Activated CD8-positive, alpha-beta T cell treated with anti-CD3 and anti-CD28 coated beads, Interleukin-2, amount 10 ng/mL, durations not matched to agents 7 days and 5 days (primary cell): Measurements from ENCODE around the gene ACAP3. TPM values are rescaled to one million over a fixed set of nuclear protein-coding genes. Genes with fewer than 3 reads are reported as not detected.

ENCODE experiments used
- ATAC-seq: fragments of 150-1000 bp; cut with Tn5 transposase; one replicate; pipeline ENCODE4 v1.10.0; 2021; ENCODE audit warnings: moderate library complexity
- CTCF ChIA-PET: fragments of 350-600 bp; sonication (Branson Sonifier 250); formaldehyde crosslinking; loops from one replicate; lab custom pipeline; 2021; ENCODE audit warnings: antibody characterized with exemption; lab: Charles Lee
- POLR2A ChIA-PET: fragments of 350-600 bp; sonication (Branson Sonifier 250); formaldehyde crosslinking; loops from one replicate; lab custom pipeline; 2021; ENCODE audit warnings: antibody characterized with exemption; lab: Charles Lee
- DNase-seq: peaks from one replicate; pipeline ENCODE4 v3.0.0-alpha.2; 2020
- H3K27ac Mint-ChIP-seq: one replicate; pipeline ENCODE4 v1.8.0; 2021; ENCODE audit warnings: mild to moderate bottlenecking, mixed read lengths
- H3K27me3 Mint-ChIP-seq: one replicate; pipeline ENCODE4 v1.8.0; 2021; ENCODE audit warnings: low read depth, mixed read lengths
- H3K36me3 Mint-ChIP-seq: one replicate; pipeline ENCODE4 v1.8.0; 2021; ENCODE audit warnings: low read depth, mixed read lengths
- H3K4me1 Mint-ChIP-seq: one replicate; pipeline ENCODE4 v1.8.0; 2021; ENCODE audit warnings: low read depth, mixed read lengths
- H3K4me3 Mint-ChIP-seq: one replicate; pipeline ENCODE4 v1.8.0; 2021; ENCODE audit warnings: mild to moderate bottlenecking, mixed read lengths
- H3K9me3 Mint-ChIP-seq: one replicate; pipeline ENCODE4 v1.8.0; 2022; ENCODE audit warnings: mixed read lengths; ENCODE audit not compliant: insufficient read depth
- total RNA-seq, 2 experiments: library from RNA; stranded (reverse); gene quantifications; one replicate each; pipeline ENCODE4 v1.2.3, GENCODE V29; 2021

The ACAP3 gene
- total RNA-seq, 2 experiments from 2014 or later: 65.2 to 87.3 TPM

DNA sequence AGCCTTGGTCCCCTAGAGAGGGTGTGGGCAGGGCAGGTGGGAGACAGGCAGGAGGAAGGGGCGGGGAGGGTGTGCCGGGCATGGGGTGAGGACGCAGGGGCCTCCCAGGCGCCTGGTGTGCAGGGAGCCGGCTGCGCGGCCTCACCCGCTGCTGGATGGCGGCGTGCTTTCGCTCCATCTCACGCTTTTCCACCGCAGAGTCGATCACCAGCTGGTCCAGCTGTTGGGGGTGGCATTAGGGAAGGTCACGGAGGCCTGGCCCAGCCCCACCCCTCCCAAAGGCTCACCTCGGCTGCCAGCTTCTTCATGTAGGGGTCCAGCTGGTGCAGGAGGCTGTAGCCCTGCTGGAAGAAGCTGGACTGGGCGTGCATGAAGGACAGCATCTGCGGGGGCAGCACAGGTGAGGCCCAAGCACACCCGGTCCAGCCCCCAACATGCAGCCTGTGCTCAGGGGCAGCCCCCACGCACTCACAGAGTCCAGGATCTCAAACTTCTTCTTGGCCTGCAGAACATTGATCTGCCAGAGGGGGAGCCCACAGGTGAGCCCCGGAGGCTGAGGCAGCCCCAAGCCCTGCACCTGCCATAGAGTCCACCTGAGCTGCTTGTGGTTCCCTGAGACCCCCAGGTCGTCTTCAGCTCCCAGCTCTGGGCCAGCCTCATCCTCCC is 7.9 kb downstream of the ACAP3 start:
- peak; percentile 71 for ATAC-seq
- H3K9me3 Mint-ChIP-seq: no peaks in the 10 kb centered on the region
- ChIA-PET POLR2A (no interaction called here), CTCF (no interaction called here)
- no peaks in the 10 kb centered on the region for H3K27me3 Mint-ChIP-seq
- H3K27ac Mint-ChIP-seq: no peak overlapping the region
- peak; percentile 56 for DNase-seq
- H3K36me3 Mint-ChIP-seq: no peaks in the 10 kb centered on the region
- H3K4me3 Mint-ChIP-seq: no peak overlapping the region
- peaks cover 4% of the 10 kb centered on the region for H3K4me1 Mint-ChIP-seq

DNA sequence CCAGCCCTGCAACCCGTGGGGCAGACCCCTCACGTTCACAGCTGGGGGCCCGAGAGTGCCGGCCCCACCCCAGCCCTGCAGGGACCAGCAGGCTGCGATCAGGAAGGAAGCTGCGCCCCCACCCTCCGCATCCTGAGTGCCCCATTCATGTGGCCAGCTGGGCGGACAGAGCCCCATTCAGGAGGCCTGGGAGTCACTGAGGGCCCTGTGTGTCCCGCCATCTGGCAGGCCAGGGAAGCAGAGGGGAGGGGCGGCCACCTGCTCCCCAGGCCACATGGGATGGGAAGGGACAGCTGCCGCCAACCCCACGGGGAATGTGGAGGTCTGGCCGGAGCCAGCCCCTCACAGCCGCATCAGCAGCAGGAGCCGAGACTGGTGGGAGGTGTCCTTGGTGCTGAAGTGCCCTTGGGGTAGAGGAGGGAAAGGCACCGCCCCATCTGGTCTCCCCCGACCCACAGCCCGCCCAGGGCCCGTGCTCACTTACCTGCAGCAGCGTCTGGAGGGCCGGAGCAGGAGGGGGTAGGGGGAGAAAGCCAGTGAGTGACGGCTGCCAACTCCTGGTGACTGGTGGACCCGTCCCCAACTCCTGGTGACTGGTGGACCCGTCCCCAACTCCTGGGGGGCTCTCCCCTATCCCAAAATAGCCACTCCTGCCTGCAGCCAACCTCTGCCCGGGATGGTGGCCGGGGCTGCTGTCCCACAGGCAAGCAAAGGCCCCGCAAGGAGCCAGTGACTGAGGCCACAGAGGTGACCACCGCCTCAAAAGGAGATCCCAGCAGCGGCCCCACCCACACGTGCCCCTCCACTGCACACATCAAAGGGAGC is 8.7 kb downstream of the ACAP3 start:
- H3K36me3 Mint-ChIP-seq: peaks cover 1% of the 10 kb centered on the region
- no peaks in the 10 kb centered on the region for H3K4me1 Mint-ChIP-seq
- H3K9me3 Mint-ChIP-seq: no peaks in the 10 kb centered on the region
- ChIA-PET CTCF (no interaction called here), POLR2A (no interaction called here)
- no peaks in the 10 kb centered on the region for H3K27me3 Mint-ChIP-seq
- no peak overlapping the region for H3K27ac Mint-ChIP-seq
- ATAC-seq: no peak
- DNase-seq: peak; percentile 43
- no peak overlapping the region for H3K4me3 Mint-ChIP-seq

DNA sequence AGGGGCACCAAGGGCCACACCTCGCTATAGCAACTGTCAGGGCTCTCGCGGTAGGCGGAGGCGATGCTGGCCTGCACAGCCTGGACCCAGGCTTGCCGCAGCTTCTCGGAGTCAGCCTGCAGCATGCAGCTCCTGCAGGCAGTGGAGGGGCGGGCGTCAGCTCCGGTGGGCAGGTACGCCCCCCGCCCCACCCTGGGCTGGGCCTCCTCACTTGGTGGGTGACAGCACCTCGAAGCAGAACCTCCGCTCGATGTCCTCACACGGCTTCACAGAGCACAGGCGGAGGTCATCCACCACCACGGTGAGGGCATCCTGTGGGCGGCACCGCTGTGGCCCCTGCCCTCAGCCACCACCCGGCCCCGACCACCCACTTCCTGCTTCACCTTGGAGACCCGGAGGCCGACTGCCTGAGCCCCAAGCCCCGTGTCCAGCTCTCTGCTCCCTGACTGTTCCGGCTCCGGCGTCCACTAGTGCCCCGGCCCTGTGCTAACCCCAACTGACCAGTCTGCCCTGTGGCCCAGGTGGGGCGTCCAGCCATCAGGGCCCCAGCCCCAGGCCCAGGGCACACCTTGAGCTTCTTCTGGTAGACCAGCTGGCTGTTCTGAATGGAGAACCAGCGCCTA is 9.8 kb downstream of the ACAP3 start:
- H3K27me3 Mint-ChIP-seq: no peaks in the 10 kb centered on the region
- DNase-seq (no peak), ATAC-seq (no peak)
- ChIA-PET POLR2A (no interaction called here), CTCF (no interaction called here)
- no peaks in the 10 kb centered on the region for H3K4me1 Mint-ChIP-seq
- H3K36me3 Mint-ChIP-seq: peaks cover 1% of the 10 kb centered on the region
- no peak overlapping the region for H3K4me3 Mint-ChIP-seq
- no peaks in the 10 kb centered on the region for H3K9me3 Mint-ChIP-seq
- H3K27ac Mint-ChIP-seq: no peak overlapping the region

DNA sequence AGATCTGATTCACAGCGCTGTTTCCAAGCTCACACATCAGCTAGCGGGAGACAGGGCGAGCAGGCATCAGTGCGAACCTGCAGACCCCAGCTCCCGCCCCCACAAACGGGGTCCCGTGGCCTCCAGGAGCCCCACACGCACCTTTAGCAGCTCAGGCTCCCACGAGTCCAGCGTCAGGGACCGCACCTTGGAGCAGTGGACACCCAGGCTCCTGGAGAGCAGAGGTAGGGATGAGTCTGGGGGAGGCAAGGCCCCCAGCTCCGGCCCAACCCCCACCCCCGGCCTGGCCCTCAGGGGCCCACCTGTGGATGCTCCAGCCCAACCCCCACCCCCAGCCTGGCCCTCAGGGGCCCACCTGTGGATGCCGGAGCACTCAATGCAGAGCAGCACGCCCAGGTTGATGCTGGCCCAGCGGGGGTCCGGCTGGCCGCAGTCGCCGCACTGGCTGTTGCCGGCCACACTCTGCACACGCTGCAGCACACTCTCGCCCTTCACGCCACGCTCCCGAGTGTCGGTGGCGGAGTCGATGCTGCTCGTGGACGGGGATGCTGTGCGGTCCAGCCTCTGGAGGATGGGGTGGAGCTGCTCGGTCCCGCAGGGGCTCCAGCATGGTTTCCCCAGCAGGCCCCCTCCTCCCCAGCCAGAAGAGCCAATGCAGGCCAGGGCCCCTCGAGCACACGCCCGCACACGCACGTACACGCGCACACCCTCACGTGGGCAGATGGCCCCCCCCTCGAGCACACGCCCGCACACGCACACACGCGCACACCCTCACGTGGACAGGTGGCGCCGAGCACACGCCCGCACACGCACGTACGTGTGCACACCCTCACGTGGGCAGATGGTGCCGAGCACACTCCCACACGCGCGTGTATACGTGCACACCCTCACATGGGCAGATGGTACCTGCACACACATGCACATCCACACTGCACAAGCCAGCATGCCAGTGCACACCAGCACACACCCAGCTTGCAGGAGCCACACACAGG is 11.4 kb downstream of the ACAP3 start:
- Mint-ChIP-seq H3K4me3 (no peak overlapping the region), H3K4me1 (peaks cover 6% of the 10 kb centered on the region), H3K27ac (no peak overlapping the region), H3K36me3 (peaks cover 4% of the 10 kb centered on the region), H3K27me3 (no peaks in the 10 kb centered on the region), H3K9me3 (no peaks in the 10 kb centered on the region)
- no peak for ATAC-seq
- ChIA-PET POLR2A (no interaction called here), CTCF (no interaction called here)
- DNase-seq: no peak

DNA sequence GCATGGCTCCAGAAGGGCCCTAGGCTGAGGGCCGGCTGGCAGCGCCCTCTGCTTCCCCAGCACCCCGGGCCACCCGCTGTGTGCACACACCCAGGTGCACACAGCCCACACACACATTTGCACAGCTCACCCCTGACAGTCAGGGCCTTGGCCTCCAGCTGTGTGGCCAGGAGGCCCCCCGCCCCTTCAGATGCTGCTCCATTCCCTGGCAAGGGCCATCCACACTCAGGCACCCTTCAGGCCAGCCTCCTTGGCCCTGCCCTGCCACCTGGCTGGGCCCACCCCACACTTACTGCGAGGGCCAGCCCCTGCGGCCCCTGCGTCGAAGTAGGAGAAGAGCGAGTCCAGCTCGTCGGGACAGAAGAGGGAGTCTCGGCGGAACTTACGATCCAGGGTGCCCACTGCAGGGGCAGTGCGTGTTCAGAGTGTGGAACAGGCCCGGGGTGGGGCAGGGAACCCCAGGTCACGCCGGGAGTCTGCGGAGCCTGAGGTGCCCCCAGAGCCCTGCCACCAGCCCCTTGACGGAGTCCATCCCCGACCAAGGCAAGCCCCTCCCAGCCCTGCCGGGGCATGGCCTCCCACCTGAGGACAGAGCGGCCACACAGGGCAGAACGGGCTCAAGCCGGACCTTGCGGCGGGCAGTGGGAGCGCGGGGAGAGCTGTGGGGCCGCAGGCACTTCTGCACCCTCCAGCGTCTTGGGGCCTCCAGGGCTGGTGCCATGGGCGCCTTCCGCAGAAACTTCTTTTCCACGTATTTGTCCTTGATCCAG is 12.4 kb downstream of the ACAP3 start:
- no peaks in the 10 kb centered on the region for H3K9me3 Mint-ChIP-seq
- H3K36me3 Mint-ChIP-seq: peaks cover 4% of the 10 kb centered on the region
- H3K27ac Mint-ChIP-seq: no peak overlapping the region
- H3K4me3 Mint-ChIP-seq: no peak overlapping the region
- CTCF ChIA-PET: no interaction called here
- POLR2A ChIA-PET: no interaction called here
- DNase-seq: no peak
- no peak for ATAC-seq
- H3K4me1 Mint-ChIP-seq: peaks cover 6% of the 10 kb centered on the region
- H3K27me3 Mint-ChIP-seq: no peaks in the 10 kb centered on the region

DNA sequence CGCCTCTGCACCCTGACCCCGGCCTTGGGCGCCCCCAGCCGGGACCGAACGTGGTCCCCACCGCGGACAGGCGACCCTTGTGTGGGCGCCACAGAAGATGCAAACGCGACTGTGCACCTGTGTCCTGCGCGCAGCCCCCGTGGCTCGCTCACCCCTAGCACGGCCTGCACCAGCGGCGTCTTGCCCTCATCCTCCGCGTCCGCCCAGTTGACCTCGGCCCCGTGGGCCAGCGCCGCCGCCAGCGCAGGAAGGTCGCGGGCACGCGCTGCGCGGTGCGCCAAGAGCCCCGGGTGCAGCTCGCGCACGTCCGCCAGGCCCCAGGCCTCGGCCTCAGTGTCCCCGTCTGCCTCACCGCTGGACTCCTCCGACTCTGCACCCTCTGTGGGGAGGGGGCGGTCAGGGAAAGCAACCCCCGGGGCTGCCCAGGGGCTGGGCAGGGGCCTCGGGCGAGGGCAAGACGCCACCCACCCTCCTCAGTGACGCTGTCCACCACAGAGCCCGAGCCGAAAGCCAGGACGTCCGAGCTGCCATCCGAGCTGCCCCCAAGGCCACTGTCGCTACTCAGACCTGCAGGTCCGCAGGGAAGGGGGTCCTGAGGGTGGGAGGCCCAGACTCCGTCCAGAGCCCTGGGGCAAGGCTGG is 13.4 kb downstream of the ACAP3 start:
- POLR2A ChIA-PET: no interaction called here
- CTCF ChIA-PET: no interaction called here
- DNase-seq (no peak), ATAC-seq (no peak)
- Mint-ChIP-seq H3K4me1 (peaks cover 6% of the 10 kb centered on the region), H3K36me3 (peaks cover 4% of the 10 kb centered on the region), H3K4me3 (no peak overlapping the region), H3K9me3 (no peaks in the 10 kb centered on the region), H3K27me3 (no peaks in the 10 kb centered on the region), H3K27ac (no peak overlapping the region)

DNA sequence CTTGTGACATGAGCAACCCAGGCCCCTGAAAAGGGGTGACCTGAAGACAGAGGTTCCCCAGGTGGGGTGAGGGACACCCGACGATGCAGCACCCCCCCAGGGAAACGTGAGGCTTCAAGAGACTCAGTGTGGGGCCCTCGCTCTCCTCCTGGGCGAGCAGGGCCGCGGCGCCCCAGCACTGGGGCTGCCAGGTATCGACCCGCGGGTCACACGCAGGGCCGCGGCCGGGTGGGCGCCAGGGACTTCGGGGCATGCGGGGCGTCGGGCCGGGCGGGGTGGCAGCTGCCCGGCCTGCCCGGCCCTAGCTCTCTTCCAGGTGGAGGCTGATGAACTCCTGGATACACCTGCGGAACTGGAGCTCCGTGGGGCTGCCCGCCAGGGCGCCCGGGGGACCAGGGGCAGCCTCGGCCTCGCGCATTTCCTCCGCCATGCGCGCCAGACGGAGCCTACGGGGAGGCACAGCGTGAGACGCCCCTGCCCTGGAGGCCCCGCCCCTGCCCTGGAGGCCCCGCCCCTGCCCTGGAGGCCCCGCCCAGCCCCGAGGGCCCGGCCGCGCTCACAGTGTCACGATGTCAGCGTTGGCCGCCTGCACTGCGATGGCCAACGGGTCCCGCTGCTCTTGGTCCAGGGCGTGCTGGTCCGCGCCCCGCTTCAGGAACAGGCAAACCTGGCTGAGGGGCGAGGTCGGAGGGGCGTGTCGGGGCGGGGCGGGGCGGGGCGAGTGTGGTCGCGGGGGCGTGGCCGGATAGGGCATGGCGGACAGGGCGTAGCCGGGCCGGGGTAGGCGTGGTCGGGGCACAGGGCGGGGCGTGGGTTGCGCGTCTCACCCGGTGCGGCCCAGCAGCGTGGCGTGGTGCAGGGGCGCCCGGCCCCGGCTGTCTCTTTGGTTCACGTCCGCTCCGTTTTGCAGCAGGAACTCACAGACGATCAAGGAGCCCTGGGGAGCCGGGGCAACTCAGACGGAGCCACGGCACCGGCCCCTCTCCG is 14.2 kb downstream of the ACAP3 start:
- POLR2A ChIA-PET: no interaction called here
- no peak for DNase-seq
- Mint-ChIP-seq H3K4me3 (no peak overlapping the region), H3K4me1 (peaks cover 6% of the 10 kb centered on the region), H3K9me3 (no peaks in the 10 kb centered on the region), H3K27me3 (no peaks in the 10 kb centered on the region), H3K36me3 (peaks cover 4% of the 10 kb centered on the region), H3K27ac (no peak overlapping the region)
- CTCF ChIA-PET: no interaction called here
- ATAC-seq: peak; percentile 20

DNA sequence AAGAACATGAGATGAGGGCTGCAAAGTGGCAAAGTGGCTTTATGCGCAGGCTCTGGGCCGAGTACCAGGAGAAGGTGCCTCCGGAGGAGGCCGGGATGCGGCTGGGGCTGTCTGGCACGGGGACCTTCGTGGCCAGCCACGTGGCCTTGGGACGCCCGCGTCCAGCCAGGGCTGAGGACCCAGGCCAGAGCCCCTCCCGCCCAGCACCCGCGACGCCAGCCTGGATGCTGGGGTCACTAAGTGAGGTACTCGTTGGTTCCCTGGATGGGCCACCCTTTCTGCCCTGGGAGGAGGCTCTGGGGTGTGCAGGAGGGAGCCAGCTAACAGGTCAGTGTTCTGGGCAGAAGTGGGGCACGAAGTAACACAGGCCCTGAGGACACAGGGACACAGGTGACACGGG is 14.9 kb downstream of the ACAP3 start:
- H3K4me3 Mint-ChIP-seq: no peak overlapping the region
- no peaks in the 10 kb centered on the region for H3K27me3 Mint-ChIP-seq
- no peak for ATAC-seq
- H3K27ac Mint-ChIP-seq: no peak overlapping the region
- POLR2A ChIA-PET: no interaction called here
- peaks cover 4% of the 10 kb centered on the region for H3K36me3 Mint-ChIP-seq
- no peaks in the 10 kb centered on the region for H3K9me3 Mint-ChIP-seq
- CTCF ChIA-PET: interaction anchor here (1.1 to 3.2 kb wide), 3 partner anchors 42 to 176 kb away, joined by 4 to 61 read pairs (median 6); no protein-coding TSS in a partner anchor
- DNase-seq: no peak
- H3K4me1 Mint-ChIP-seq: peaks cover 6% of the 10 kb centered on the region

DNA sequence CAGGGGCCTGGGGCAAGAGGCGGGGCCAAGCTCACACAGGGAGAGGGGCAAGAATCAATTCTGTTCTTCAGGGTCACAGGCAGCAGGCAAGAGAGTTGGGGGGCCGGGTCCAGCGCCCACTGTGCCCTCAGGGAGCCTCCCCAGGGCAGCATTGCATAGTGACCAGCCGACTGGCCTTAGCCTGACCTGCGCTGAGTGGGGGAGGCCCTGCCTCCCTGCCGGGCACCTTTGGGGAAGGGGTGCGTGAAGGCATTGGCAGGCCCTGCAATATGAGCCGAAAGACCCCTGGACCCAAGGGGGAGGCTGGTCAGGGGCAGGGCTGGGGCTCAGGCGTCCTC is 15.3 kb downstream of the ACAP3 start:
- Mint-ChIP-seq H3K27ac (no peak overlapping the region), H3K36me3 (peaks cover 4% of the 10 kb centered on the region), H3K27me3 (no peaks in the 10 kb centered on the region), H3K4me3 (no peak overlapping the region), H3K9me3 (no peaks in the 10 kb centered on the region), H3K4me1 (peaks cover 6% of the 10 kb centered on the region)
- POLR2A ChIA-PET: no interaction called here
- no peak for ATAC-seq
- no peak for DNase-seq
- CTCF ChIA-PET: interaction anchor here (0.5 to 3.2 kb wide), 12 partner anchors 13 to 309 kb away, joined by 3 to 61 read pairs (median 4); partner anchors contain the start of gene UBE2J2
